HL-60 (cell line): Measurements from ENCODE around the gene OAS2.

ENCODE experiments used
- DNase-seq, 2 experiments: peaks; one replicate each; pipeline ENCODE4 v3.0.0-alpha.2; 2010 to 2020; ENCODE audit warnings: low read depth in 1 of 2, low spot score in 1 of 2
- H3K27ac ChIP-seq: fragments of 250-450 bp; sonication (Bioruptor Pico); replicated peaks from 2 replicates; pipeline ENCODE4 v1.5.1; 2020; ENCODE audit warnings: mild to moderate bottlenecking, moderate library complexity
- H3K27me3 ChIP-seq: fragments of 250-450 bp; sonication (Bioruptor Pico); 2 replicates; pipeline ENCODE4 v1.5.1; 2021; ENCODE audit warnings: mild to moderate bottlenecking, moderate library complexity; ENCODE audit not compliant: insufficient read depth, poor library complexity, severe bottlenecking
- H3K4me3 ChIP-seq: replicated peaks from 2 replicates; pipeline ENCODE4 v1.5.1; 2011; ENCODE audit warnings: mild to moderate bottlenecking, control low read depth, low read length; ENCODE audit not compliant: insufficient read depth
- GABPA ChIP-seq: IDR thresholded peaks from 2 replicates; pipeline ENCODE4 v1.6.1; 2012; ENCODE audit warnings: low read depth
- POLR2AphosphoS5 ChIP-seq: IDR thresholded peaks from 2 replicates; pipeline ENCODE4 v1.6.1; 2012; ENCODE audit warnings: low read depth
- SPI1 ChIP-seq: IDR thresholded peaks from 2 replicates; pipeline ENCODE4 v1.6.1; 2012; ENCODE audit warnings: low read depth, mild to moderate bottlenecking, borderline replicate concordance
- TF ChIP-seq, protein P1 (sequence below): IDR thresholded peaks from 2 replicates; pipeline ENCODE4 v1.6.1; 2012; ENCODE audit warnings: low read depth; ENCODE audit not compliant: insufficient replicate concordance
- TF ChIP-seq, protein P2 (sequence below): IDR thresholded peaks from one replicate; pipeline ENCODE4 v1.5.1; 2011; ENCODE audit warnings: low read length, control low read depth, inconsistent platforms; ENCODE audit not compliant: insufficient read depth

Gene OAS2

GRCh38 chr12:113060336-113060960 is 82.1 kb downstream of the OAS2 start:
- no peak overlapping the region for H3K27ac ChIP-seq
- TF ChIP-seq, protein P1, sequence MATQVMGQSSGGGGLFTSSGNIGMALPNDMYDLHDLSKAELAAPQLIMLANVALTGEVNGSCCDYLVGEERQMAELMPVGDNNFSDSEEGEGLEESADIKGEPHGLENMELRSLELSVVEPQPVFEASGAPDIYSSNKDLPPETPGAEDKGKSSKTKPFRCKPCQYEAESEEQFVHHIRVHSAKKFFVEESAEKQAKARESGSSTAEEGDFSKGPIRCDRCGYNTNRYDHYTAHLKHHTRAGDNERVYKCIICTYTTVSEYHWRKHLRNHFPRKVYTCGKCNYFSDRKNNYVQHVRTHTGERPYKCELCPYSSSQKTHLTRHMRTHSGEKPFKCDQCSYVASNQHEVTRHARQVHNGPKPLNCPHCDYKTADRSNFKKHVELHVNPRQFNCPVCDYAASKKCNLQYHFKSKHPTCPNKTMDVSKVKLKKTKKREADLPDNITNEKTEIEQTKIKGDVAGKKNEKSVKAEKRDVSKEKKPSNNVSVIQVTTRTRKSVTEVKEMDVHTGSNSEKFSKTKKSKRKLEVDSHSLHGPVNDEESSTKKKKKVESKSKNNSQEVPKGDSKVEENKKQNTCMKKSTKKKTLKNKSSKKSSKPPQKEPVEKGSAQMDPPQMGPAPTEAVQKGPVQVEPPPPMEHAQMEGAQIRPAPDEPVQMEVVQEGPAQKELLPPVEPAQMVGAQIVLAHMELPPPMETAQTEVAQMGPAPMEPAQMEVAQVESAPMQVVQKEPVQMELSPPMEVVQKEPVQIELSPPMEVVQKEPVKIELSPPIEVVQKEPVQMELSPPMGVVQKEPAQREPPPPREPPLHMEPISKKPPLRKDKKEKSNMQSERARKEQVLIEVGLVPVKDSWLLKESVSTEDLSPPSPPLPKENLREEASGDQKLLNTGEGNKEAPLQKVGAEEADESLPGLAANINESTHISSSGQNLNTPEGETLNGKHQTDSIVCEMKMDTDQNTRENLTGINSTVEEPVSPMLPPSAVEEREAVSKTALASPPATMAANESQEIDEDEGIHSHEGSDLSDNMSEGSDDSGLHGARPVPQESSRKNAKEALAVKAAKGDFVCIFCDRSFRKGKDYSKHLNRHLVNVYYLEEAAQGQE: no peak
- TF ChIP-seq, protein P2, sequence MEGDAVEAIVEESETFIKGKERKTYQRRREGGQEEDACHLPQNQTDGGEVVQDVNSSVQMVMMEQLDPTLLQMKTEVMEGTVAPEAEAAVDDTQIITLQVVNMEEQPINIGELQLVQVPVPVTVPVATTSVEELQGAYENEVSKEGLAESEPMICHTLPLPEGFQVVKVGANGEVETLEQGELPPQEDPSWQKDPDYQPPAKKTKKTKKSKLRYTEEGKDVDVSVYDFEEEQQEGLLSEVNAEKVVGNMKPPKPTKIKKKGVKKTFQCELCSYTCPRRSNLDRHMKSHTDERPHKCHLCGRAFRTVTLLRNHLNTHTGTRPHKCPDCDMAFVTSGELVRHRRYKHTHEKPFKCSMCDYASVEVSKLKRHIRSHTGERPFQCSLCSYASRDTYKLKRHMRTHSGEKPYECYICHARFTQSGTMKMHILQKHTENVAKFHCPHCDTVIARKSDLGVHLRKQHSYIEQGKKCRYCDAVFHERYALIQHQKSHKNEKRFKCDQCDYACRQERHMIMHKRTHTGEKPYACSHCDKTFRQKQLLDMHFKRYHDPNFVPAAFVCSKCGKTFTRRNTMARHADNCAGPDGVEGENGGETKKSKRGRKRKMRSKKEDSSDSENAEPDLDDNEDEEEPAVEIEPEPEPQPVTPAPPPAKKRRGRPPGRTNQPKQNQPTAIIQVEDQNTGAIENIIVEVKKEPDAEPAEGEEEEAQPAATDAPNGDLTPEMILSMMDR: no peak
- TF ChIP-seq GABPA: no peak
- no peak for TF ChIP-seq POLR2AphosphoS5
- no peak for TF ChIP-seq SPI1
- H3K4me3 ChIP-seq: no peak overlapping the region
- H3K27me3 ChIP-seq: peaks cover 16% of the 10 kb centered on the region
- no peak for DNase-seq

DNA sequence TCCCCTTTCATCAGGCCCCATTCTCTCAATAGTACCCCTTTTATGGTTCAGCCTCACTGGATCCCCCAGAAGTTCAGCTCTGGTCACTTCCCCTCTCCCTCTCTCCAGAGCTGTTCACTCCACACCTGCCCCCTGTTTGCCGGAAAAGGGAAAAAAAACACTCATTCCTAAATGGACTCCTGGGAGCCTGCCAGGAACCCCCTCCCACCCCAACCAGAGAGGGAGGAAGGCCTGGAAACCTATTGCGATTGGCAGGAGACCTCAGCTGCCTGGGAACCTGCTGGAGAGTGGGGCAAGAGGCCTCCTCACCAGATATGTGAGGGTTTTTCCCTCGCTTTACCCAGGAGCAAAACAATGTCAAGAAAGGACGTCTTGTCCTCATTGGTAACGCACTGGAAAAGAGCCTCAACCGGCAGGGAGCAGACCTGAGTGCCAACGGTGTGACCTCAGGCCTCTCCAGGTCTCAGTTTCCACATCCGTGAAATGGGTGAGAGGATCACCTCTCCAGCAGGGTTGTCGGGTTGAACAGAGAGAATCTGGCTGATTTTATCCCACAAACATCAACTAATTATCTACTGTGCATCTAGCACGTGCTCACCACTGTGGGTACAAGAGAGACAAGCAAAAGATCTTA is 82.9 kb downstream of the OAS2 start:
- DNase-seq: no peak
- no peak overlapping the region for H3K27ac ChIP-seq
- peaks cover 8% of the 10 kb centered on the region for H3K27me3 ChIP-seq
- TF ChIP-seq SPI1: no peak
- TF ChIP-seq GABPA: no peak
- no peak overlapping the region for H3K4me3 ChIP-seq
